Right hindlimb (tissue), 1 donor: Measurements from ENCODE around the gene SPOCK3.
"Not testable (repeated sequence)": the region's sequence is repeated elsewhere in the genome, so short reads cannot be mapped to it uniquely, and the experiment has no call there.

Source experiments
- DNase-seq: peaks from one replicate; pipeline ENCODE4 v3.0.0-alpha.2; 2018

The SPOCK3 gene

DNA sequence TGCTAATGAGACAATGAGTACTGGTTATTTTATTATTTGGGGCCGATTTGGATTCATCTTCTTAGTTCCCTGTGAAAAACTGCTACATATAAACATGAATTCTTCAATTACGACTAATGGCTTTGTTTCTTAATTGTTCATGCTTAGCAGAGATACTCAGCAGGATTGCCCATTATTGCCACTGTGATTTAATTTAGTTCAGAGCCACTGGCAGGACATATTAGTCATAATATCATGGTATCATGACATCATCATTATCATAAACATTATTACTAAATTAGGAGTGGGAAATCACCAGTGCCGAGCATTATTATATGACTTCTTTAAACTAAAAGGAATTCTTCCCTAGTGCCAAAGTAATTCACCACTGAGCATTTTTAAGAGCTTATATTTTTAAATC lies 201.4 kb downstream of the SPOCK3 start:
- DNase-seq, result no peak

DNA sequence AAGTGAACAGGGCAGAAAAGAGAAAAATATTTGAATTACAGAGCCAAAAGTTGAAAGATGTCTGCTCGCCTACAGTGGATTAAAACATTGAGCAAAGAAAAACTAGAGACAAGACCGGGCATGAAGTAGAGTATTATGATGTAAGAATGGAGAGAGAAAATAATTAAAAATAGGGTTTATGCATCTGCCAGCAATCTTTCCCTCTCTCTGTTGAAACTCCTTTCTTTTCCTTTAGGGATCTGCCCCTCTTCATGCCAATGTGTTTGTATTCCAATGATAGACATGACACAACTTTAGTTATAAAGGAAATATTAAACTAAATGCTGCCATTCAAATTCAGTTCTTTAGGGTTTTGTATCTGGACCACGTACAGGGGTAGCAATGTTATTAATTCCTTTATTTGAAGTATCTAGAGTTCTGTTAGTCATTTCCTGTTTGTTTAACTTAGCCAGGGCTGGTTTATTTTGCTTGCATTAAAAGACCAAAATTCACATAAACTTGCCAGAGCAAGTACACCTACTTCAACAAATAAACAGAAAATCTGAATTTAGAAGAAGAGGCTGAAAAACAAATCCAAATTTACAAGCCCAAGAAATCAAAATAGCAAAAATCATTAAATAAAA lies 202.6 kb downstream of the SPOCK3 start:
- DNase-seq, result no peak

DNA sequence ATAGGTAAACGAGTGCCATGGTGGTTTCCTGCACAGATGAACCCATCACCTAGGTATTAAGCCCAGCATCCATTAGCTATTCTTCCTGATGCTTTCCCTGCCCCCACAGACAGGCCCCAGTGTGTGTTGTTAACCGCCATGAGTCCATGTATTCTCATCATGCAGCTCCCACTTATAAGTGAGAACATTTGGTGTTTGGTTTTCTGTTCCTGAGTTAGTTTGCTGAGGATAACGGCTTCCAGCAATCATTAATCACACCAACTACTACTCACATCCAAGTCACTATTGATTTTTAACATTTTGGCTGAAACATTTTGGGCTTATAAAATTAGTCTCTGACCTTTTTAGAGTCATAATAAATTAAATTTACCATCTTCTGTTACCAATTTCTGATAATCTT lies 205.3 kb downstream of the SPOCK3 start:
- no peak for DNase-seq

DNA sequence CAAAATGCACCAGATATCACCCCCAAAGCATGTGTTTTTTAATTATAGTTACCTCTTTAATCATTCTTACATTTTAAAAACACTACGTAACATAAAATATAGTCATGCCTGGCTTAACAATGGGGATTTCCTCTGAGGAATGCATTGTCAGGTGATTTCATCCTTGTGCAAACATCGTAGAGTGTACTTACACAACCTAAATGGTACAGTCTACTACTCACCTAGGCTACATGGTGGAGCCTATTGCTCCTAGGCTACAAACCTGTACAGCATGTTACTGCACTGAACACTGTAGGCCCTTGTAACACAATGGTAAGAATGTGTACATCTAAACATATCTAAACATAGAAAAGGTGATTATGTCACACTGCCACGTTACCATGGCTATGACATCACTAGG lies 208.6 kb downstream of the SPOCK3 start:
- no peak for DNase-seq

DNA sequence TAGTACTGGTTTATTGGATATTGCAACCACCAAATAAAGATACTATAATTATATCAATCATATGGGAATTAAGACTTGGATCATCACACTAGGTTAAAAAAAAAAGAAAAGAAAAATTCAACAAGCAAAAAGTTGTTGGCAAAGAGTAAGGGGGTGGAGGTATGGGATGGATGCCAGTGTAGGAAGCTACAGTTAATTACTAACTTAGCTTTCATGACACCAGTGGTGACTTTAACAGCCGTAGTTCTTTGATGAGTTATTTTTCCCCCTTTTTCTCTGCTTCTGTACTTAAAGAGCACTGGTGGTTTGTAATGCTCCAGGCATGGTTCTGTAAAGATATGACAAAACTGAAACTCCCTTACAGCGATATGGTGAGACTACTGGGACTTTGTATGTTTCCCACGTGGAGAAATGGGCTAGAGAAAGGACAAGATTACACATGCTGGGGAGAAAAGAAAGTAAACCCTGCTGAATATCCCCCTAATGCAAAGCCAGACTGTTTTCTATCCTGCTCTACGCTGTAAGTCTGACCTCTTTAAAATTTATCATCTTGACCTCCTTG lies 210.8 kb downstream of the SPOCK3 start:
- DNase-seq, result no peak

DNA sequence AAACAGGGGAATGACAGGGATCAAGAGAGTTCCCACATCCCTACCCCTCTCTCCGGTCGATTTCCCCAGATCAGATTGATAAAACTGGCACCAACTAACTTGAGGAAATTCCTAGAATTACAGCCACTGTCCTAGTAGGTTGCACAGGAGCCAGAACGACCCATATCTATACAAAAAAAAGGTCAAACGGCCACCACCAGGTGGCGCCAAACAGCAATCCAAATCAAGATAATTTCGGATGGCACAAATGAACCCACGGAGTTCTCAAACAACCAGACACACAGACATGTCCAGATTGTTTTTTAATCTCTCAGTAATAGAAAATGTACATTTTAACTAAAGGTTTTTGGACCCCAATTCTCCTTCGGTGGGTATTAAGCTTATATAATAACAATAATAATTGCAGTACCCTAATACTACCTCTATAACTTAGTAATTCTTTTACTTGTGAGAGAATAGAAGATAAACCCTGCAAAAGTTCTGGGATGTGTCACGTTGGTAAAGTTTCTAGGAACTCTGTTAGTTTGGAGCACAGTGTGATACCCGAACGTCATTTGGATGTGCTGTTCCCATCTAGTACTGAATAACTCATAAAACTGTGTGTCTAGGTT lies 212.6 kb downstream of the SPOCK3 start:
- DNase-seq, result peak; percentile 65

DNA sequence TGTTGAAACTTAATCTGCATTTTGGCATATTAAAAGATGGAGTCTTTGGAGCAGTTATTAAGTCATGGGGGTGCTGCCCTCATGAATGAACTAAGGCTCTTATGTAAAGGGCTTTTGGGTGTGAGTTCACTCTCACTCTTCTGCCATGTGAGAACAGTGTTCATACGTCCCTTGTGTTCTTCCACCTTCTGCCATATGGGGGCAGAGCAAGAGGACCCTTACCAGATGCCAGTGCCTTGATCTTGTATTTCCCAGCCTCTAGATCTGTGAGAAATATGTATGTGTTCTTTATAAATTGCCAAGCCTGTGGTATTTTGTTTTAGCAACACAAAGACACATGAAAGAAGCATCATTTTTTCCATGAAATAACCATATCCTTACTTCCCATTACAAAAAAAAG lies 213.9 kb downstream of the SPOCK3 start:
- no peak for DNase-seq

DNA sequence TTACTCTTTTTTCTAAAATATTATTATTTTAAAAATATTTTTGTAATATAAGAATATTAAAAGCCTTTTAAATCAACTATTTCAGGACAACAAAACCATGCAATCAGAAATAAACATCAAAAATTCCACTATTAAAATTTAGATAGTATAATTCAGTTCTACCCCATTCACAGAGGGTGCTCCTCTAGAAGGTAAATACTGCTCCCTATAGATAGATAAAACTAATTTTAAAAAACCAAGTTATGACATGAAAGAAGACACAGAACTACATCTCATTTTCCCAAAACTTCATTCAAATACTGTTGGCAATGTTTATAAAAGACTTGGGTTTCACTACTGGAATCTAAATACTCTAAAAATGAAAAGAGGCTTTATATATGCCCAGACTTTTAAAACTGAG lies 219.3 kb downstream of the SPOCK3 start:
- no peak for DNase-seq

DNA sequence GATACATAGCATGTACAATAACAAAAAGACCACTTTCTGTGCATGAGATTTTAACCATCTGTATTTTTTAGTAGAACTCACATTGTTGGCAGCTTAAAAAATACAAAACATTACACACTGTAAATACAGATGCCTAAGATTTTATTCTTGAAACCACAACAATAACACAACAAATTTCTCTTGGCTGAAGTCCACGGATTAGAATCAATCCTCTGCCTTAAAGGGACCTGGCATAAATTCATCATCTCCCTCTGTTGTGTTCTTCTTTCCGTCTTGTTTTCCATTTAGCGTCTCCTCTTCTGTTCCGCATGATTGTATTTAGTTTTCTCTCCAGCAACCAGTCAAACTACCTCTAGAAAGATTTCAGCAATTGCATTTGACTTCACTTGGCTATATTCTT lies 231.0 kb downstream of the SPOCK3 start:
- DNase-seq, result no peak

DNA sequence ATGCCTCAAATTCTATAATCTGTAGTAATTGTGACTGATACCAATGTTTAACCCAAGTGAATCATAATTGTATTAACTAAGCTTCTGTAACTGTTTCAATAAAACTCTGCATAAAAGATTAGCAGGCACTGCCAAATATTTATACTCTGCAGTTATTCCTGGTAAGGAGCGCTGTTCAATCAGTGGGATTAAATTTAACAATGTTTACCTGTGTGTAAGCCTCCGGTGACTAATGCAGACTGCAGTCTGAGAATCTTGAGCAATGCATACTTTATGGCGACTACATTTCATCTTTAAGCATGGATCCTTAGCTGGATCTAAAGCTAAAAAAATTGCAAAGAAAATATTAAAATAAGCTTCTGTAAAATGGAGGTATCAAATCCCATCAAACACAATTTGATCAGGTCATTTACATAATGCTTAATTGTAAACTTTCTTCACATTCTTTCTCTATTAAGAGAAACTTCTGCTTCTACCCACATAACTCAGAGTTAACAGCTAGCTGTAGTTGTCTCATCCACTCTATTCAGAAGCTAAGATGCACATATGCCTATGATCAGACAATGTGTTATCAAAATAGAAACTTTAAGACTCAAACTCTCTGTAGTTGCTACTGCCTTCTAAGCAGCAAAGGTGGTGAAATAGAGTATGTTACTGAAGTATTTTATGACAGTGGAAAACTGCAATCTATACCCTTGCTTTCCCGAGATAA lies 234.0 kb downstream of the SPOCK3 start:
- DNase-seq, result no peak

DNA sequence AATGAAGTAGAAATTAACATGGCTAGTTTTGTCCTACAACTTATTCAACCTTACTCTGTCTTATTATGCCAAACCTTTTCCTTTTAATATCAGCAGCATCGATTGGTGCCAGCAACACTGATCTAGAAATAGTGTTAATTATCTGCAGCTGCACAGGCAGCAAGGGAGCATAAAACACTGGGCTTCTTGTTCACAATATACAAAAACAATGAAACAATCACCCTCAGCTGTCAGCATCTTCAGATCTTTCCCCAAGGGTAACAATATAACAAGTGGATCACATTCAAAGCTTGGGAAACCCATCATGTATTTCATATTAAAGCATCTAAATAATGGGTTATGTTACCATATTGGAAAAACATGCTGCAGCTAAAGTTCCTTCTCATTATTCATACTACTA lies 238.1 kb downstream of the SPOCK3 start:
- no peak for DNase-seq

DNA sequence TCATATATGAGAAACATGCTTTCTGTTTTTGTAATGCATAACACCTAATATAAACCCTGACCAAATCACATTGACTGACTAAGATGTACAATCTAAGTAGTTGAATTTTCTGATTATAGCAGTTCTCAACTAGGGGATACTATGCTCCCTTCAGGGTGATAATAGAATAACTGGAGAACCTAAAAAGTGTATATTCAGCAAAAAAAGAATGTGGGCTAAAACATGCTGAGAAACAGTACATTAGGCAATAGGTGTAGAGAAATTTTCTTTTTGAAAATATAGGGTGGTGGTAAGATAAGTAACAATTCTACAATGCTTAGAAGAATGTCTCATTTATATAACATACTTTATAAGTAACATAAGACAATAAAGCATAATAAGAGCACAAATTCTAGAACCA lies 239.6 kb downstream of the SPOCK3 start:
- no peak for DNase-seq

DNA sequence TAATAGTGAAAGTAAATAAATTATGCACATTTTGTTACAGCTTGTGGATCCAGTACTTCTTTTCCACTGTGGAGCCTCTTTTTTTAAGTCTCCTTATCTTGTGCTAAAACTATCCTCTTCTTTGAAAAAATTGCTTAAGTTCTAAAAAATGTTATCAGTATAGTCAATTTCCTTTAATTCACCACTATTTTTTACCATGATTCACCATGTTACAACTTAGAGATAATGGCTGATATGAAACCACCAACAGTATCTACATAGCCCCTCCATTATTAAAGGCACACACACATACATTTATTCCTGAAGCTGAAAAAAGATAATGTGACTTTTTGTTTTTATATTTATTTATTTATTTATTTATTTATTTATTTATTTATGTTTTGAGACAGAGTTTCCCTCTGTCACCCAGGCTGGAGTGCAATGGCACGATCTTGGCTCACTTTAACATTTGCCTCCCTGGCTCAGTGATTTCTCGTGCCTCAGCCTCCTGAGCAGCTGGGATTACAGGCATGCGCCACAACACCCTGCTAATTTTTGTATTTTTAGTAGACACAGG lies 243.2 kb downstream of the SPOCK3 start:
- DNase-seq, result no peak

DNA sequence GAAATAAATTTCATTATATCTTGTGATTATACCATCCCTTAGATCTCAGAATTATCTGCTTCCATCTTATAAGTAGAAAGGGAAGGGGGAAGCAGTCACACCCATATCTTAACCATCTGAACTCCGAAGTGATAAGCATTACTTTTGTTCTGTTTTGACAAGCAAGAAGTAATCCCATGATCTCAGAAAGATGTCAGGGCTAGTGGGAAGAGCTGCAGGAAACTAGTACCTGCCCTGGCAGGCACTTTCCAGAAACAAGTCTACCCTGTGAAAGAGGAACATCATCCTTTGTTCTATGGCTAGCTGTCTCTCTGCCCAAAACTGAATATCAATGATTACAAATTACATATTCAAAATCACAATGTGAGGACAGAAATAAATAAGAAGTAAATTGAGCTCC lies 244.4 kb downstream of the SPOCK3 start:
- DNase-seq, result no peak

DNA sequence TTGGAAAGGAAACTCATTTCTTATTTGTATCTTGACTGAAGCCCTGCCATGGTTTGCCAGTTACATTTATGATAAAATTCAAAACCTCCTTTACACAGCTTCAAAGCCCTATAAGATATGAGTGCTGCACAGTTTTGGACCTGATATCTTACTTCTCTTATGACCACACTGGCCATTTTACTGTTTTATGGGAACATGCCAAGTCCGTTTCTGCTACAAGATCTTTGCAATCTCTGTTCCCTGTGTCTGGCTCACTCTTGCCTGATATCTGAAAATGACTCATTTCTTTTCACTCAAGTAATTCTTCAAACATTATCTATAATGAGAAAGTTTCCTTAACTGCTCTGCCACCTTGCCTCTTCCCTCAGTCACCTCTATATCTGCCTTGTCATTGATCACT lies 247.3 kb downstream of the SPOCK3 start:
- no peak for DNase-seq

DNA sequence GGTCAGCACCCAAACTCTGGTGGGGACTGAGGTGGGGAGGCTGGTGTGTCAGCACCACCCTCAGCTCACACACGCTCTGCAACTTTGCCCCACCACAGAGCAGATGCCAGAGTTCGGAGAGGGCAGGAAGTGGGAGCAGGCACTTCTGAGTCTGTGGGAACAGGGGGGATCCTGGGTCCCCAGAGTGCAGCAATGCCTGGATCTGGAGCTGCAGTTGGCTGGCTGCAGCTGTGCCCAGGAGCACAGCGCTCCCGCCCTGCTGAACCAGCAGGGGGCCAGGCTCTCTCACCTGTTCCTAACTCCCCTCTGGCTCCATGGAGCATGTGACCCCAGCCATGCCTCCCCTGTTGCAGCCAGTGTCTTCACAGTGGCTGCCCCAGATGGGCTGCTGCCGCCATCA lies 252.4 kb downstream of the SPOCK3 start:
- DNase-seq, result no peak

DNA sequence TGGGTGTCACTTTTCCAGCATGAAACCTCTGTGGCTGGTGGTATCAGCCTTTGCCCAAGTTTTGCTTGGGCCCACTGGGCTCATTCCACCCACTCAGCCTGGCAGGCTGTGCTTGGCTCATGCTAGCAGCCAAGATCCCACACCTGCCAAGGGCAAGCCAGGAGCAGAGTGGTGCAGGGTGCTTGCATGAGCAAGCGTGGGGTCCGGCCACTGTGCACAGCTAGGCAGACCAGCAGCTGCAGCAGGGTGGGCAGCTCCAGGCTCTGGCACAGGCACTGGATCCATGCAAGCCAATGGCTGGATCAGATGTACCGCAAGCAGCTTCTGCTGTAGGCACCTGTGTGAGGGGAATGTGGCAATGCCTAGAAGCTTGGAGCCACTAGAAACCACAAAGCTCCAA lies 253.9 kb downstream of the SPOCK3 start:
- DNase-seq, result no peak

DNA sequence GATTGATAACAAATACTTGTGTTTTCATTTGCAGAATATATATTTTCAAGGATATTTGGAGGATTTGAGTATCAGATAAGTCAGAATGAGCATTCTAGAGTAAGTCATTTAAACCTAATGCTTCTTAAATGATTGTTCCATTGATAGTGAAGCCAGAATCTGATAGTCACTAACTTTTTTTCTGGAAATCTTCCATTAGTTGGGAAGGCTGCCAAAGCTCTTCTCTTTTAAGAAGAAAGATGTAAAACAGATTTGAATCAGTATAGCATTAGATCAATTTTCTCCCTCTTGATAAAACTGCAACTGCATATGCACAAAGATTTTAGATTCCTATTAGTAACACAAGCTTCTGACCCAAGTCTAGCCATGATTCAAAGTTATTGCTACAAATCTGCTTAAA lies 256.7 kb downstream of the SPOCK3 start:
- DNase-seq, result no peak

DNA sequence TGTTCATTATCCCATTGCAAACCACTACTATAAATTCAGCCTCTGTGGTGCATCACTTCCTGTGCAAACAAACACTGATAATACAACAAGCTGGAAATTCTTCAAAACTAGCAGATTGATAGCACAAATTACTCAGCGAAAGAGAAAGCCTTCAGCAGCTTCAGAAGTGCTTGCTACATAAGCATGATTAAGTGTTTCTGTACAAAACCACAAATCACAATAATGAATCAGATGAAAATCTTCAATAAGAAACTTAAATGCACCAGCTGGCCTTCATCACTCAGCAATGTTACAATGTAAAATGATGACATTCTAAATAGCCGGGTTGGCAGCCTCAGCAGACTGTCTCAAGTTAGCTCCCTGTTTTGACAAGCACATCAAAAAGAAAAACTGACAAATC lies 262.2 kb downstream of the SPOCK3 start:
- DNase-seq, result no peak

DNA sequence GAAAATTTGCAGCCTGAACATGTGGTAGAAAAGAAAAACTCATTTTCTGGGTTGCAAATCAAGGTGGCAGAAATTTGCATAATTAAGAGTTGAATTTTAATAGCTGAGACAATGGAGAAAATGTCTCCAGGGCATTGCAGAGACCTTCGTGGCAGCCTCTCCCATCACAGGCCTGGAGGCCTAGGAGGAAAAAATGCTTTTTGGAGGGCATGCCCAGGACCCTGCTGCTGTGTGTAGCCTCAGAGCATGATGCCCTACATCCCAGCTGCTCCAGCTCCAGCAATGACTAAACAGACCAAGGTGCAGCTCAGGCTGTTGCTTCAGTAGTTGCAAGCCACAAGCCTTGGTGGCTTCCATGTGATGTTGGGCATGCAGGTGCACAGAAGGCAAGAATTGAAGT lies 266.1 kb downstream of the SPOCK3 start:
- DNase-seq, result not testable (repeated sequence)

DNA sequence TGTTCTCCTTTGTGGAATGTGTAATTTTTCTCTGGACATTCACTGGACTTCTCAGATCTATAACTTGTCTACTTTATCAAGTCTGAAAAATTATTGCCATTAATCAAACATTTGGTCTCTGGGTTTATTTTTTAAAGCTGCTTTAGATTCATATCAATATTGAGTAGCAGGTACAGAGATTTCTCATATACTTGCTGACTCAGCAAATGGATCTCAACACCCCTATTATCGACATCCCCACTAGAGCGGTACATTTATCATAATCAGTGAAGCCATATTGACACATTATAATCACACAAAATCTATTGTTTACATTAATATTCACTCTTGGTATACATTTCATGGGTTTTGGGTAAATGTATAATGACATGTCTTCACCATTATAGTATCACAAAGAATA lies 268.7 kb downstream of the SPOCK3 start:
- DNase-seq, result no peak

DNA sequence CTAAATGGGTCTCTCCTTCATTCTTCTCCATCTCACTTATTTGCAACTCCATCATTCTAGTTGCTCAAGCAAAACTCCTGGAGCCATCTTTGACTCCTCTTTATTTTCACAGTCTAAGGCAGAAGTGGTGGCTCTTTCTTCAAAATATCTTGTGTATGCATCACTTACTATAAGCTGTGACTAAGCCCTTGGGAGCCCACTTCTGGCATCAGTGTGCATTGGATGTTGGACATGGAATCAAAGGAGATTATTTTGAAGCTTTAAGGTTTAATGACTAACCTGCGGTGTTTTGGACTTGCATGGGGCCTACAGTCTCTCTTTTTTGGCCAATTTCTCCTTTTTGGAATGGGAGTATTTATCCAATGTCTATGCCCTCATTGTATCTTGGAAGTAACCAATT lies 276.8 kb downstream of the SPOCK3 start:
- no peak for DNase-seq

DNA sequence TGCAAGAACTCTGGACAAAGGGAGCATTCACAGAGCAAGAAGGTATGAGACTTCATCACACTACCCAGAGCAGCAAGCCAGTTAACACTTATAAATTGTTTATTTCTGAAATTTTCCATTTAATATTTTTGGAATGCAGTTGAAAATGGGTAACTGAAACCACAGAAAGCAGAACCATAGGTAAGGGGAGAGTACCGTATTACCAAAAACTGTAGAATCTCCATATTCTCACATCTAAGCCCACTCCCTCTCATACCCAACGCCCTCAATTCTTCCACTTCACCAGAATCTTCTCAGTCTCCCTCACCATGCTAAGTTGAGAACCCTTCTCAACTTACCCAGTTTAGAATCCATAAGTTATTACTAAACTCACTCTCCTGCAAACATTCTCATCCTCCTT lies 277.8 kb downstream of the SPOCK3 start:
- no peak for DNase-seq

DNA sequence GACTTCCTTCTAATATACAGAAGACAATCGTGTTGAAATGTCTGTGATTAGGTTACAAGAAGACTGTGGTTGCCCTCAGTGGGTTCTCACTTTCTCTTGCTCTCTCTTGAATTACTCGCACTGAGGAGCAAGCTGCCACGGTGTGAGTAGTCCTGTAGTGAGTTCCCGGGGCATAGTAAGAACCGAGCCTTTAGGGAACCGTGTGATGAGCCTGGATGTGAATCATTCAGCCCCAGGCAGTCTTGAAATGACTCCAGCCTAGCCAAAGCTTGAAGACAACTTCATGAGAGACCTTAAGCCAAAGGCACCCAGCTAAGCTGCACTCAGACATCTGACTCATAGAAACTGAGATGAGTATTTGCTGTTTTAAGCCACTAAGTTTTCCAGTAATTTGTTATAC lies 292.7 kb downstream of the SPOCK3 start:
- DNase-seq, result no peak
